WTC11 (cell line): ENCODE results near the gene GLIPR1L2. TPM values are rescaled to one million over a fixed set of nuclear protein-coding genes. Genes with fewer than 3 reads are reported as not detected.

Source experiments
- ATAC-seq: fragments of 200-7000 bp; cut with Tn5 transposase; 2 replicates; pipeline ENCODE4 v1.10.0; 2021; ENCODE audit warnings: mild to moderate bottlenecking, moderate library complexity
- CTCF ChIA-PET: fragments of 300-600 bp; sonication (Branson Sonifier 250); formaldehyde crosslinking; loops from one replicate; lab custom pipeline; 2021; ENCODE audit warnings: antibody characterized with exemption; lab: Charles Lee
- POLR2A ChIA-PET: fragments of 350-600 bp; sonication (Branson Sonifier 250); formaldehyde crosslinking; loops from one replicate; lab custom pipeline; 2021; ENCODE audit warnings: antibody characterized with exemption; lab: Charles Lee
- DNase-seq: peaks from one replicate; pipeline ENCODE4 v3.0.0; 2021; ENCODE audit warnings: low spot score
- H3K27ac Mint-ChIP-seq: 2 replicates; pipeline ENCODE4 v1.8.0; 2021; ENCODE audit warnings: mixed read lengths
- H3K27me3 Mint-ChIP-seq: 2 replicates; pipeline ENCODE4 v1.8.0; 2021; ENCODE audit warnings: low read depth, mild to moderate bottlenecking, moderate library complexity, mixed read lengths
- H3K36me3 Mint-ChIP-seq: 2 replicates; pipeline ENCODE4 v1.8.0; 2021; ENCODE audit warnings: mixed read lengths
- H3K4me1 Mint-ChIP-seq: 2 replicates; pipeline ENCODE4 v1.8.0; 2022; ENCODE audit warnings: mixed read lengths
- H3K4me3 Mint-ChIP-seq: 2 replicates; pipeline ENCODE4 v1.8.0; 2021; ENCODE audit warnings: mild to moderate bottlenecking, moderate library complexity, mixed read lengths
- H3K9me3 Mint-ChIP-seq: 2 replicates; pipeline ENCODE4 v1.8.0; 2021; ENCODE audit warnings: mixed read lengths
- EMX1 ChIP-seq: fragments of 250-450 bp; sonication (Bioruptor Pico); IDR thresholded peaks from 2 replicates; pipeline ENCODE4 v1.8.0; 2021; ENCODE audit warnings: mild to moderate bottlenecking
- FOXP1 ChIP-seq: sonication (generic); formaldehyde crosslinking; IDR thresholded peaks from 2 replicates; pipeline ENCODE4 v1.8.0; 2022; ENCODE audit warnings: missing genetic modification reagents, mild to moderate bottlenecking, moderate library complexity, borderline replicate concordance
- GABPB1 ChIP-seq: sonication (generic); formaldehyde crosslinking; IDR thresholded peaks from 2 replicates; pipeline ENCODE4 v1.8.1; 2023; ENCODE audit warnings: mild to moderate bottlenecking, missing genetic modification reagents
- GRHL2 ChIP-seq: fragments of 250-450 bp; sonication (Bioruptor Pico); IDR thresholded peaks from 2 replicates; pipeline ENCODE4 v1.8.0; 2022; ENCODE audit warnings: mild to moderate bottlenecking, moderate library complexity; ENCODE audit not compliant: insufficient replicate concordance, severe bottlenecking
- GTF2I ChIP-seq: fragments of 250-450 bp; sonication (Bioruptor Pico); conservative IDR thresholded peaks from 2 replicates; pipeline ENCODE4 v1.4.0; 2021; ENCODE audit warnings: mild to moderate bottlenecking
- NFE2L1 ChIP-seq: sonication (generic); formaldehyde crosslinking; IDR thresholded peaks from 2 replicates; pipeline ENCODE4 v1.8.1; 2023; ENCODE audit warnings: missing genetic modification reagents
- NFYB ChIP-seq: sonication (generic); formaldehyde crosslinking; conservative IDR thresholded peaks from 2 replicates; pipeline ENCODE4 v1.8.0; 2022; ENCODE audit warnings: low read depth, missing genetic modification reagents
- OVOL2 ChIP-seq: fragments of 250-450 bp; sonication (Bioruptor Pico); IDR thresholded peaks from 2 replicates; pipeline ENCODE4 v1.9.0; 2021; ENCODE audit warnings: mild to moderate bottlenecking, borderline replicate concordance
- RORB ChIP-seq: fragments of 250-450 bp; sonication (Bioruptor Pico); IDR thresholded peaks from 2 replicates; pipeline ENCODE4 v1.9.0; 2021; ENCODE audit warnings: mild to moderate bottlenecking
- SMAD3 ChIP-seq: sonication (generic); formaldehyde crosslinking; IDR thresholded peaks from 2 replicates; pipeline ENCODE4 v1.8.0; 2022; ENCODE audit warnings: missing genetic modification reagents, mild to moderate bottlenecking, borderline replicate concordance
- total RNA-seq: library from RNA; stranded (reverse); gene quantifications from 3 replicates; pipeline ENCODE4 v1.2.3, GENCODE V29; 2021
- TF ChIP-seq, protein P1 (sequence below): sonication (generic); formaldehyde crosslinking; IDR thresholded peaks from 2 replicates; pipeline ENCODE4 v1.8.1; 2023; ENCODE audit warnings: mild to moderate bottlenecking, missing genetic modification reagents
- TF ChIP-seq, protein P2 (sequence below): sonication (generic); formaldehyde crosslinking; IDR thresholded peaks from 2 replicates; pipeline ENCODE4 v1.8.0; 2022; ENCODE audit warnings: mild to moderate bottlenecking, missing genetic modification reagents
- TF ChIP-seq, protein P3 (sequence below): fragments of 250-450 bp; sonication (Bioruptor Pico); IDR thresholded peaks from 2 replicates; pipeline ENCODE4 v1.9.0; 2021; ENCODE audit warnings: mild to moderate bottlenecking
- TF ChIP-seq, protein P4 (sequence below): sonication (generic); formaldehyde crosslinking; conservative IDR thresholded peaks from 2 replicates; pipeline ENCODE4 v1.8.1; 2022; ENCODE audit warnings: mild to moderate bottlenecking, missing genetic modification reagents
- TF ChIP-seq, protein P5 (sequence below): fragments of 250-450 bp; sonication (Bioruptor Pico); IDR thresholded peaks from 2 replicates; pipeline ENCODE4 v1.9.0; 2021; ENCODE audit warnings: moderate library complexity, mild to moderate bottlenecking, inconsistent platforms, borderline replicate concordance
- TF ChIP-seq, protein P6 (sequence below): fragments of 250-450 bp; sonication (Bioruptor Pico); conservative IDR thresholded peaks from 2 replicates; pipeline ENCODE4 v1.9.0; 2021; ENCODE audit warnings: mild to moderate bottlenecking
- TF ChIP-seq, protein P7 (sequence below): sonication (generic); formaldehyde crosslinking; IDR thresholded peaks from 2 replicates; pipeline ENCODE4 v1.8.1; 2023; ENCODE audit warnings: mild to moderate bottlenecking, moderate library complexity, missing genetic modification reagents
- TF ChIP-seq, protein P8 (sequence below): sonication (generic); formaldehyde crosslinking; IDR thresholded peaks from 2 replicates; pipeline ENCODE4 v1.8.1; 2023; ENCODE audit warnings: mild to moderate bottlenecking, missing genetic modification reagents, moderate library complexity
- TF ChIP-seq, protein P9 (sequence below): sonication (generic); formaldehyde crosslinking; conservative IDR thresholded peaks from 2 replicates; pipeline ENCODE4 v1.8.1; 2023; ENCODE audit warnings: mild to moderate bottlenecking, low read depth, missing genetic modification reagents, moderate library complexity
- TF ChIP-seq, protein P10 (sequence below): sonication (generic); formaldehyde crosslinking; IDR thresholded peaks from 2 replicates; pipeline ENCODE4 v1.8.0; 2023; ENCODE audit warnings: mild to moderate bottlenecking, missing genetic modification reagents

Gene GLIPR1L2
- total RNA-seq, 1 experiment from 2014 or later: not detected

DNA sequence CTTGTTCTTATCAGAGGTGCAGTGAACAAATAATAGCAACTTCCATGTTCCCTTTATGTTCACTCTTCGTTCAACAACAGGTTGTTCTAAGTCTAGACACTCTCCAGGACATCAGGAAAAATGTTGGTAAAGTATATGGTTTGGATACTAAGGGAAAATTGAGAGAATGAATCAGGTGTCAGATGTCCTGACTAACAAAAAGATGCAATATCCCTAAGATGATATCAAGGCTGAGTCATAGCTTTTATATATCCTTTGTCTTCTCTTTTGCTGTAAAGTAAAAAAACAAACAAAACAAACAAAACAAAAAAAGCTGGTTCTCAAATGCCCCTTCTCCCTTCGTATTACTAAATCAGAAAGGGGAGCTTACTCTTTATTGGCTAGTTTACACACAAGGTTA lies 45.4 kb upstream of the GLIPR1L2 start:
- H3K9me3 Mint-ChIP-seq: peaks cover 7% of the 10 kb centered on the region; the same call in 1 of the 2 replicates
- TF ChIP-seq GABPB1 (CRISPR knock-in tag): no peak
- TF ChIP-seq, protein P1, sequence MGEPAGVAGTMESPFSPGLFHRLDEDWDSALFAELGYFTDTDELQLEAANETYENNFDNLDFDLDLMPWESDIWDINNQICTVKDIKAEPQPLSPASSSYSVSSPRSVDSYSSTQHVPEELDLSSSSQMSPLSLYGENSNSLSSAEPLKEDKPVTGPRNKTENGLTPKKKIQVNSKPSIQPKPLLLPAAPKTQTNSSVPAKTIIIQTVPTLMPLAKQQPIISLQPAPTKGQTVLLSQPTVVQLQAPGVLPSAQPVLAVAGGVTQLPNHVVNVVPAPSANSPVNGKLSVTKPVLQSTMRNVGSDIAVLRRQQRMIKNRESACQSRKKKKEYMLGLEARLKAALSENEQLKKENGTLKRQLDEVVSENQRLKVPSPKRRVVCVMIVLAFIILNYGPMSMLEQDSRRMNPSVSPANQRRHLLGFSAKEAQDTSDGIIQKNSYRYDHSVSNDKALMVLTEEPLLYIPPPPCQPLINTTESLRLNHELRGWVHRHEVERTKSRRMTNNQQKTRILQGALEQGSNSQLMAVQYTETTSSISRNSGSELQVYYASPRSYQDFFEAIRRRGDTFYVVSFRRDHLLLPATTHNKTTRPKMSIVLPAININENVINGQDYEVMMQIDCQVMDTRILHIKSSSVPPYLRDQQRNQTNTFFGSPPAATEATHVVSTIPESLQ (CRISPR knock-in tag): no peak
- TF ChIP-seq, protein P2, sequence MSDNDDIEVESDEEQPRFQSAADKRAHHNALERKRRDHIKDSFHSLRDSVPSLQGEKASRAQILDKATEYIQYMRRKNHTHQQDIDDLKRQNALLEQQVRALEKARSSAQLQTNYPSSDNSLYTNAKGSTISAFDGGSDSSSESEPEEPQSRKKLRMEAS (CRISPR knock-in tag): no peak
- no peak for TF ChIP-seq NFYB (CRISPR knock-in tag)
- TF ChIP-seq NFE2L1: no peak
- TF ChIP-seq FOXP1 (CRISPR knock-in tag): no peak
- TF ChIP-seq, protein P3, sequence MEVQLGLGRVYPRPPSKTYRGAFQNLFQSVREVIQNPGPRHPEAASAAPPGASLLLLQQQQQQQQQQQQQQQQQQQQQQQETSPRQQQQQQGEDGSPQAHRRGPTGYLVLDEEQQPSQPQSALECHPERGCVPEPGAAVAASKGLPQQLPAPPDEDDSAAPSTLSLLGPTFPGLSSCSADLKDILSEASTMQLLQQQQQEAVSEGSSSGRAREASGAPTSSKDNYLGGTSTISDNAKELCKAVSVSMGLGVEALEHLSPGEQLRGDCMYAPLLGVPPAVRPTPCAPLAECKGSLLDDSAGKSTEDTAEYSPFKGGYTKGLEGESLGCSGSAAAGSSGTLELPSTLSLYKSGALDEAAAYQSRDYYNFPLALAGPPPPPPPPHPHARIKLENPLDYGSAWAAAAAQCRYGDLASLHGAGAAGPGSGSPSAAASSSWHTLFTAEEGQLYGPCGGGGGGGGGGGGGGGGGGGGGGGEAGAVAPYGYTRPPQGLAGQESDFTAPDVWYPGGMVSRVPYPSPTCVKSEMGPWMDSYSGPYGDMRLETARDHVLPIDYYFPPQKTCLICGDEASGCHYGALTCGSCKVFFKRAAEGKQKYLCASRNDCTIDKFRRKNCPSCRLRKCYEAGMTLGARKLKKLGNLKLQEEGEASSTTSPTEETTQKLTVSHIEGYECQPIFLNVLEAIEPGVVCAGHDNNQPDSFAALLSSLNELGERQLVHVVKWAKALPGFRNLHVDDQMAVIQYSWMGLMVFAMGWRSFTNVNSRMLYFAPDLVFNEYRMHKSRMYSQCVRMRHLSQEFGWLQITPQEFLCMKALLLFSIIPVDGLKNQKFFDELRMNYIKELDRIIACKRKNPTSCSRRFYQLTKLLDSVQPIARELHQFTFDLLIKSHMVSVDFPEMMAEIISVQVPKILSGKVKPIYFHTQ: no peak
- TF ChIP-seq RORB (CRISPR knock-in tag): no peak
- TF ChIP-seq, protein P4, sequence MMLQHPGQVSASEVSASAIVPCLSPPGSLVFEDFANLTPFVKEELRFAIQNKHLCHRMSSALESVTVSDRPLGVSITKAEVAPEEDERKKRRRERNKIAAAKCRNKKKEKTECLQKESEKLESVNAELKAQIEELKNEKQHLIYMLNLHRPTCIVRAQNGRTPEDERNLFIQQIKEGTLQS (CRISPR knock-in tag): no peak
- TF ChIP-seq, protein P5, sequence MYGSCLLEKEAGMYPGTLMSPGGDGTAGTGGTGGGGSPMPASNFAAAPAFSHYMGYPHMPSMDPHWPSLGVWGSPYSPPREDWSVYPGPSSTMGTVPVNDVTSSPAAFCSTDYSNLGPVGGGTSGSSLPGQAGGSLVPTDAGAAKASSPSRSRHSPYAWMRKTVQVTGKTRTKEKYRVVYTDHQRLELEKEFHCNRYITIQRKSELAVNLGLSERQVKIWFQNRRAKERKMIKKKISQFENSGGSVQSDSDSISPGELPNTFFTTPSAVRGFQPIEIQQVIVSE (CRISPR knock-in tag): no peak
- no peak for TF ChIP-seq GTF2I (CRISPR knock-in tag)
- TF ChIP-seq EMX1 (CRISPR knock-in tag): no peak
- TF ChIP-seq, protein P6, sequence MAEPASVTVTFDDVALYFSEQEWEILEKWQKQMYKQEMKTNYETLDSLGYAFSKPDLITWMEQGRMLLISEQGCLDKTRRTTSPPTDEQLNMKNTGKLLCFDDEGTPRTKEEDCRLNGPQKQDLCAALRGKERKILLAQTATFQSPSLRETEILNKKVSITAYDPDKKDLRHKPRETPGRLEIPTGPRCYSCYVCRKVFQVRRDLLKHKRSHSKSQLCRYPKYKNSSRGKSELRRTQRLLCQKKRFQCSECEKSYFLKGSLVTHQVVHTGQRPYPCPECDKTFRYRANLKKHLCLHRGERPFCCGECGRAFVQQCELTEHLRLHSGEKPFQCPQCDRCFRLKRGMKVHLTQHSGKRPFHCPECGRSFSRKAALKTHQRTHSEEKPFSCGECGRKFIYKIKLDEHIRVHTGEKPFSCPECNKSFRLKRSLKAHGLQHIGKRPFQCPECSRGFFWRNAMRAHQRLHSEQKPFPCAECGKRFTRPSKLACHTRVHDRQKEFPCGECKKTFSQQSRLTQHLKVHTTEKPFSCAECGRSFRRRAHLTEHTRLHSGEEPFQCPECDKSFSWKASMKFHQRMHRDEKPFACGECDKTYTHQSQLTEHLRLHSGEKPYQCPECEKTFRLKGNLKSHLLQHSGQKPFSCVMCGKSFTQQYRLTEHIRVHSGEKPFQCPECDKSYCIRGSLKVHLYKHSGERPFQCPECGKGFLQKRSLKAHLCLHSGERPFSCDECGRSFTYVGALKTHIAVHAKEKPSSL: no peak
- TF ChIP-seq, protein P7, sequence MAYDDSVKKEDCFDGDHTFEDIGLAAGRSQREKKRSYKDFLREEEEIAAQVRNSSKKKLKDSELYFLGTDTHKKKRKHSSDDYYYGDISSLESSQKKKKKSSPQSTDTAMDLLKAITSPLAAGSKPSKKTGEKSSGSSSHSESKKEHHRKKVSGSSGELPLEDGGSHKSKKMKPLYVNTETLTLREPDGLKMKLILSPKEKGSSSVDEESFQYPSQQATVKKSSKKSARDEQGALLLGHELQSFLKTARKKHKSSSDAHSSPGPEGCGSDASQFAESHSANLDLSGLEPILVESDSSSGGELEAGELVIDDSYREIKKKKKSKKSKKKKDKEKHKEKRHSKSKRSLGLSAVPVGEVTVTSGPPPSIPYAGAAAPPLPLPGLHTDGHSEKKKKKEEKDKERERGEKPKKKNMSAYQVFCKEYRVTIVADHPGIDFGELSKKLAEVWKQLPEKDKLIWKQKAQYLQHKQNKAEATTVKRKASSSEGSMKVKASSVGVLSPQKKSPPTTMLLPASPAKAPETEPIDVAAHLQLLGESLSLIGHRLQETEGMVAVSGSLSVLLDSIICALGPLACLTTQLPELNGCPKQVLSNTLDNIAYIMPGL (CRISPR knock-in tag): no peak
- no peak for TF ChIP-seq SMAD3 (CRISPR knock-in tag)
- TF ChIP-seq, protein P8, sequence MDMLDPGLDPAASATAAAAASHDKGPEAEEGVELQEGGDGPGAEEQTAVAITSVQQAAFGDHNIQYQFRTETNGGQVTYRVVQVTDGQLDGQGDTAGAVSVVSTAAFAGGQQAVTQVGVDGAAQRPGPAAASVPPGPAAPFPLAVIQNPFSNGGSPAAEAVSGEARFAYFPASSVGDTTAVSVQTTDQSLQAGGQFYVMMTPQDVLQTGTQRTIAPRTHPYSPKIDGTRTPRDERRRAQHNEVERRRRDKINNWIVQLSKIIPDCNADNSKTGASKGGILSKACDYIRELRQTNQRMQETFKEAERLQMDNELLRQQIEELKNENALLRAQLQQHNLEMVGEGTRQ (CRISPR knock-in tag): no peak
- TF ChIP-seq, protein P9, sequence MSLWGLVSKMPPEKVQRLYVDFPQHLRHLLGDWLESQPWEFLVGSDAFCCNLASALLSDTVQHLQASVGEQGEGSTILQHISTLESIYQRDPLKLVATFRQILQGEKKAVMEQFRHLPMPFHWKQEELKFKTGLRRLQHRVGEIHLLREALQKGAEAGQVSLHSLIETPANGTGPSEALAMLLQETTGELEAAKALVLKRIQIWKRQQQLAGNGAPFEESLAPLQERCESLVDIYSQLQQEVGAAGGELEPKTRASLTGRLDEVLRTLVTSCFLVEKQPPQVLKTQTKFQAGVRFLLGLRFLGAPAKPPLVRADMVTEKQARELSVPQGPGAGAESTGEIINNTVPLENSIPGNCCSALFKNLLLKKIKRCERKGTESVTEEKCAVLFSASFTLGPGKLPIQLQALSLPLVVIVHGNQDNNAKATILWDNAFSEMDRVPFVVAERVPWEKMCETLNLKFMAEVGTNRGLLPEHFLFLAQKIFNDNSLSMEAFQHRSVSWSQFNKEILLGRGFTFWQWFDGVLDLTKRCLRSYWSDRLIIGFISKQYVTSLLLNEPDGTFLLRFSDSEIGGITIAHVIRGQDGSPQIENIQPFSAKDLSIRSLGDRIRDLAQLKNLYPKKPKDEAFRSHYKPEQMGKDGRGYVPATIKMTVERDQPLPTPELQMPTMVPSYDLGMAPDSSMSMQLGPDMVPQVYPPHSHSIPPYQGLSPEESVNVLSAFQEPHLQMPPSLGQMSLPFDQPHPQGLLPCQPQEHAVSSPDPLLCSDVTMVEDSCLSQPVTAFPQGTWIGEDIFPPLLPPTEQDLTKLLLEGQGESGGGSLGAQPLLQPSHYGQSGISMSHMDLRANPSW (CRISPR knock-in tag): no peak
- no peak for TF ChIP-seq OVOL2 (CRISPR knock-in tag)
- TF ChIP-seq, protein P10, sequence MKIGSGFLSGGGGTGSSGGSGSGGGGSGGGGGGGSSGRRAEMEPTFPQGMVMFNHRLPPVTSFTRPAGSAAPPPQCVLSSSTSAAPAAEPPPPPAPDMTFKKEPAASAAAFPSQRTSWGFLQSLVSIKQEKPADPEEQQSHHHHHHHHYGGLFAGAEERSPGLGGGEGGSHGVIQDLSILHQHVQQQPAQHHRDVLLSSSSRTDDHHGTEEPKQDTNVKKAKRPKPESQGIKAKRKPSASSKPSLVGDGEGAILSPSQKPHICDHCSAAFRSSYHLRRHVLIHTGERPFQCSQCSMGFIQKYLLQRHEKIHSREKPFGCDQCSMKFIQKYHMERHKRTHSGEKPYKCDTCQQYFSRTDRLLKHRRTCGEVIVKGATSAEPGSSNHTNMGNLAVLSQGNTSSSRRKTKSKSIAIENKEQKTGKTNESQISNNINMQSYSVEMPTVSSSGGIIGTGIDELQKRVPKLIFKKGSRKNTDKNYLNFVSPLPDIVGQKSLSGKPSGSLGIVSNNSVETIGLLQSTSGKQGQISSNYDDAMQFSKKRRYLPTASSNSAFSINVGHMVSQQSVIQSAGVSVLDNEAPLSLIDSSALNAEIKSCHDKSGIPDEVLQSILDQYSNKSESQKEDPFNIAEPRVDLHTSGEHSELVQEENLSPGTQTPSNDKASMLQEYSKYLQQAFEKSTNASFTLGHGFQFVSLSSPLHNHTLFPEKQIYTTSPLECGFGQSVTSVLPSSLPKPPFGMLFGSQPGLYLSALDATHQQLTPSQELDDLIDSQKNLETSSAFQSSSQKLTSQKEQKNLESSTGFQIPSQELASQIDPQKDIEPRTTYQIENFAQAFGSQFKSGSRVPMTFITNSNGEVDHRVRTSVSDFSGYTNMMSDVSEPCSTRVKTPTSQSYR (CRISPR knock-in tag): no peak
- TF ChIP-seq GRHL2 (CRISPR knock-in tag): no peak
- H3K27me3 Mint-ChIP-seq: no peaks in the 10 kb centered on the region
- 0 out of 2 replicates have a peak, but pooled peaks cover 4% of the 10 kb centered on the region for H3K4me1 Mint-ChIP-seq
- no peaks in the 10 kb centered on the region for H3K36me3 Mint-ChIP-seq
- POLR2A ChIA-PET: no interaction called here
- CTCF ChIA-PET: no interaction called here
- no peak overlapping the region for H3K27ac Mint-ChIP-seq
- DNase-seq (no peak), ATAC-seq (no peak)
- H3K4me3 Mint-ChIP-seq: no peak overlapping the region
